Measurements from ENCODE around the gene PRKCA. TPM values are rescaled to one million over a fixed set of nuclear protein-coding genes. Genes with fewer than 3 reads are reported as not detected.

The PRKCA gene
- total RNA-seq, 1 experiment from 2014 or later, result 20.7 TPM

DNA sequence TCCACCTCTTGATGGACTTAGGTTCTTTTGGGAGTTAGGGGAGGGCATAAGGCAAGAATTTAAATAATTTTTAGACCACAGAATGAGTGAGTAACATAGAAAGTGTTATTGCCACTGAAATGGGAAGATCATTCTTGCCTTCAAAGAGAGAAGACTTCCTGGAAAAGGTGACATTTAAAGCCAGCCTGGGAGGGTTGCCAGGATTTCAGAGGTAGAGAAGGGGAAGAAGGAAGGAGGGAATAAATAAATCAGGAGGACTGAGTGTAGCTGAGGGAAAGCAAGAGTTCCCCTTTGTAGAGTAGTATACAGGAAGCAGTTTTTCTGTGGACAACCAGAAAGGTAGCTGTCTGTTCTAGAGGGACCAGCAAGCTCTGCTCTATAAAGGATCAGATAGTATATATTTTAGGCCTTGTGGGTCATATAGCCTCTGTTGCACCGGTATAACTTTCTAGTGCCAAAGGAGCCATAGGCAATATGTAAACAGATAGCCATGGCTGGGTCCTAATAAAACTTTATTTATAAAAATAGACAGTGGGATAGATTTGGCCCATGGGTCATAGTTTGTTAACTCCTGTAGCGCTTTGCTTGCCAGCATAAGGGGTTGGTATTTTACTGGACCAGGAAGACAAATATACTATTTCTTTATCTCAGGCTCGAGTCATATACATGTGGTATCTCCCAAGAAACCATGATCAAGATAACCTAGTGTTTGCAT lies 385.3 kb downstream of the PRKCA start:
- intact Hi-C loops (cut with micrococcal nuclease), result no loop called here
- TF ChIP-seq, protein P1, sequence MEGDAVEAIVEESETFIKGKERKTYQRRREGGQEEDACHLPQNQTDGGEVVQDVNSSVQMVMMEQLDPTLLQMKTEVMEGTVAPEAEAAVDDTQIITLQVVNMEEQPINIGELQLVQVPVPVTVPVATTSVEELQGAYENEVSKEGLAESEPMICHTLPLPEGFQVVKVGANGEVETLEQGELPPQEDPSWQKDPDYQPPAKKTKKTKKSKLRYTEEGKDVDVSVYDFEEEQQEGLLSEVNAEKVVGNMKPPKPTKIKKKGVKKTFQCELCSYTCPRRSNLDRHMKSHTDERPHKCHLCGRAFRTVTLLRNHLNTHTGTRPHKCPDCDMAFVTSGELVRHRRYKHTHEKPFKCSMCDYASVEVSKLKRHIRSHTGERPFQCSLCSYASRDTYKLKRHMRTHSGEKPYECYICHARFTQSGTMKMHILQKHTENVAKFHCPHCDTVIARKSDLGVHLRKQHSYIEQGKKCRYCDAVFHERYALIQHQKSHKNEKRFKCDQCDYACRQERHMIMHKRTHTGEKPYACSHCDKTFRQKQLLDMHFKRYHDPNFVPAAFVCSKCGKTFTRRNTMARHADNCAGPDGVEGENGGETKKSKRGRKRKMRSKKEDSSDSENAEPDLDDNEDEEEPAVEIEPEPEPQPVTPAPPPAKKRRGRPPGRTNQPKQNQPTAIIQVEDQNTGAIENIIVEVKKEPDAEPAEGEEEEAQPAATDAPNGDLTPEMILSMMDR (IDR thresholded peaks at IDR 0.05; ENCODE audit: unreplicated experiment), result no peak
- Mint-ChIP-seq H3K9me3 (ENCODE audit: unreplicated experiment) (no peaks in the 10 kb centered on the region), H3K4me3 (ENCODE audit: unreplicated experiment) (no peak overlapping the region), H3K27me3 (ENCODE audit: insufficient read depth, unreplicated experiment) (no peaks in the 10 kb centered on the region), H3K27ac (ENCODE audit: low read depth, unreplicated experiment) (no peak overlapping the region), H3K36me3 (ENCODE audit: insufficient read depth, unreplicated experiment) (peaks cover 17% of the 10 kb centered on the region), H3K4me1 (ENCODE audit: insufficient read depth, unreplicated experiment) (no peaks in the 10 kb centered on the region)
- ChIA-PET CTCF (interaction anchor here (0.6 kb wide), 1 partner anchor 120 kb away, joined by 3 read pairs; no protein-coding TSS in a partner anchor), POLR2A (no interaction called here)
- DNase-seq (ENCODE audit: unreplicated experiment), result no peak
- BruUV-seq (replicated peaks), result no TSS peak

DNA sequence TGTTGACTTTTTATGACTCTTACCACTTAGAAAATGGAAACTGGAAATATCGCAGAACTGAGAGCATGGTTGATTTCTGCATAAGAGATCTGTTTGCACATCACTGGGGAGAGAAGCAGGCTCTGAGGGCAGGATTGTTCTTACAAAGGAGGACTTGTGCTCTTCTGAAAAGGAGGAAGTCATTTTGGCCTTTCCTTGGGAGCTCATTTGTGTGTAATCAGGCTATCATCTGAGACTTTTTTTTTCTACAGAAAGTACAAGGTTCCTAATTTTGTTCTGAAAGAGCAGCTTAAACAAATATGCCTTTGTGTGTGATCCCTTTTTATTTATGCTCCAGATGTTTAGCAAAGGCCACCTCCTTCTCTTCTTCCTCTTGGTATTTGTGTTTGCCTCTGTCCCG lies 386.8 kb downstream of the PRKCA start:
- DNase-seq (ENCODE audit: unreplicated experiment), result no peak
- CTCF ChIA-PET, result interaction anchor here (0.6 to 0.8 kb wide), 2 partner anchors 10 to 357 kb away, joined by 3 to 4 read pairs; no protein-coding TSS in a partner anchor
- BruUV-seq (replicated peaks), result no TSS peak
- Mint-ChIP-seq H3K9me3 (ENCODE audit: unreplicated experiment) (no peaks in the 10 kb centered on the region), H3K4me1 (ENCODE audit: insufficient read depth, unreplicated experiment) (no peaks in the 10 kb centered on the region), H3K27me3 (ENCODE audit: insufficient read depth, unreplicated experiment) (no peaks in the 10 kb centered on the region), H3K36me3 (ENCODE audit: insufficient read depth, unreplicated experiment) (peaks cover 17% of the 10 kb centered on the region), H3K4me3 (ENCODE audit: unreplicated experiment) (no peak overlapping the region), H3K27ac (ENCODE audit: low read depth, unreplicated experiment) (no peak overlapping the region)
- POLR2A ChIA-PET, result interaction anchor here (1.0 kb wide), 1 partner anchor 9 kb away, joined by 3 read pairs; no protein-coding TSS in a partner anchor
- TF ChIP-seq, protein P1 (IDR thresholded peaks at IDR 0.05; ENCODE audit: unreplicated experiment), result no peak
- intact Hi-C loops (cut with micrococcal nuclease), result no loop called here

DNA sequence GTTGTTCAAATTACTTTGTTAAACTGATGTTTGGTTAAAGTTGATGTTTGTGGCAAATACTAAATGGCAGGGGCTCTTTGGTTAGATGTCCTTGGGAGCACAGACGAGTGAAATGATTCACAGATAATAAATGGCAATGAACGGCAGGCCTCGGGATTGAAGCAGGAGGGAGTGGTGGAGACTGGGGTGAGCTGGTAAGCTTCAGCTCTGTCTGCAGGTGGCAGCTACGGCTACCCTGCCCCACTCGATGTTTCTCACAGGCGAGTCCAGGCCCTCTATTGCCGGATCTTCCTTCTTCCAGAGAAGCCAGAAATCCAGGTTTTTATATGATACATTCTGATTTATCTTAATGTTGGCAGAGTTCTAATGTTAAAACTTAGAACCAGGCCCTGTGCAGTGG lies 387.8 kb downstream of the PRKCA start:
- Mint-ChIP-seq H3K36me3 (ENCODE audit: insufficient read depth, unreplicated experiment) (peaks cover 17% of the 10 kb centered on the region), H3K27me3 (ENCODE audit: insufficient read depth, unreplicated experiment) (no peaks in the 10 kb centered on the region), H3K4me1 (ENCODE audit: insufficient read depth, unreplicated experiment) (no peaks in the 10 kb centered on the region), H3K4me3 (ENCODE audit: unreplicated experiment) (no peak overlapping the region), H3K9me3 (ENCODE audit: unreplicated experiment) (no peaks in the 10 kb centered on the region), H3K27ac (ENCODE audit: low read depth, unreplicated experiment) (no peak overlapping the region)
- CTCF ChIA-PET, result interaction anchor here (0.7 kb wide), 1 partner anchor 168 kb away, joined by 3 read pairs; no protein-coding TSS in a partner anchor
- BruUV-seq (replicated peaks), result no TSS peak
- TF ChIP-seq, protein P1 (IDR thresholded peaks at IDR 0.05; ENCODE audit: unreplicated experiment), result no peak
- intact Hi-C loops (cut with micrococcal nuclease), result no loop called here
- POLR2A ChIA-PET, result no interaction called here
- no peak for DNase-seq (ENCODE audit: unreplicated experiment)

DNA sequence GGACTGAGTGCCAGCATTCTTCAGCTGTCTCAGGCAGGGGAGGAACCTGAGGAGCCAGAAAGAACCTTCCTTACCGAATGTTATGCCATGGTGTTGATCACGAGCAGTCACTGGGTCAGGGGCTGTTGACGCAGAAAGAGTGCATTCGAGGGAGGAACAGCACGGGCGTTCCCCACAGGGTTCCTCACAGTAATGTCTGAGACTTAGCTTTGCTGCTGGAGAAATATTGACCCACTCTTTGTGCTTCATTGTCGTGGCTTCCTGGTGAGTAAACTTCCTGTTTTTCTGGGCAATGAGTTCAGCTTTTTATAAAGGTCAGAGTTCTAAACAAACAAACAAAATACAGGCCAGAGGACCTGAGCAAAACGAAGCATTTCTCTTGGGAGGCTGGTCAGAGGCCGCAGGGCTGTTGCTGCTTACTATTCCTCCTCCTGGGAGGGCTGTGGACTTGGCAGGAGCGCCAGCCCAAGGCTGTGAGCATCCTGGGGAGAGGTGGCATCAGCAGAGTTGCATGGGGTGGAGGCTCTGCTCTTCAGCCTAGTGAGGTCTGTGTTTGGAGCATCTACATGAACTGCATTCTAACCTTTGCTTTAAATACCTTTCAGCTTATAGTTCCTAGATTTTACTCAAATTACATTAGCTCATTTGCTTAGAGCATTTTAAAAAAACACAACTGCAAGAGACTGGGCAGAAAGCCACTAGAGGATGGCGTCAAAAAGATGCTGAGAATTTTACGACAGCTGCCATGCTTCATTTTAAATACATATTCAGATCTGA lies 389.4 kb downstream of the PRKCA start:
- peak; percentile 63 for DNase-seq (ENCODE audit: unreplicated experiment)
- ChIA-PET POLR2A (interaction anchor here (1.2 kb wide), 1 partner anchor 23 kb away, joined by 4 read pairs; no protein-coding TSS in a partner anchor), CTCF (no interaction called here)

More for the DNA sequence above, 389.4 kb downstream of the PRKCA start:
- TF ChIP-seq, protein P1 (IDR thresholded peaks at IDR 0.05; ENCODE audit: unreplicated experiment), result no peak
- Mint-ChIP-seq H3K4me3 (ENCODE audit: unreplicated experiment) (no peak overlapping the region), H3K36me3 (ENCODE audit: insufficient read depth, unreplicated experiment) (peaks cover 17% of the 10 kb centered on the region), H3K27ac (ENCODE audit: low read depth, unreplicated experiment) (no peak overlapping the region), H3K4me1 (ENCODE audit: insufficient read depth, unreplicated experiment) (no peaks in the 10 kb centered on the region), H3K27me3 (ENCODE audit: insufficient read depth, unreplicated experiment) (no peaks in the 10 kb centered on the region), H3K9me3 (ENCODE audit: unreplicated experiment) (no peaks in the 10 kb centered on the region)
- no TSS peak for BruUV-seq (replicated peaks)
- intact Hi-C loops (cut with micrococcal nuclease), result no loop called here

Measured in MCF 10A (cell line).